Kidney (tissue), 14 donors: ENCODE results near the gene SMYD3. TPM values are rescaled to one million over a fixed set of nuclear protein-coding genes. Genes with fewer than 3 reads are reported as not detected.

Source experiments
- DNase-seq, 5 donors: peaks; one replicate each; pipeline ENCODE4 v3.0.0-alpha.2; 2013 to 2020
- FAIRE-seq: peaks from 2 replicates; lab custom pipeline; 2012; peaks lifted over from hg19 to GRCh38; lab: Jason Lieb, UNC
- H3K27ac ChIP-seq, 2 donors: one replicate each; pipeline ENCODE4 v1.7.0; 2013; ENCODE audit warnings: low read depth in 2 of 2, low read length in 2 of 2, inconsistent platforms in 1 of 2
- H3K27me3 ChIP-seq: one replicate; pipeline ENCODE4 v1.7.1; 2013; ENCODE audit warnings: low read length, inconsistent platforms; ENCODE audit not compliant: control insufficient read depth, insufficient read depth
- H3K36me3 ChIP-seq, 3 donors: one replicate each; pipeline versions ENCODE4 v1.7.0 to v1.7.1; 2013; ENCODE audit warnings: low read length in 3 of 3, control low read depth in 1 of 3, inconsistent platforms in 1 of 3; ENCODE audit not compliant: insufficient read depth in 3 of 3, control insufficient read depth in 2 of 3
- H3K4me1 ChIP-seq, 3 donors: one replicate each; pipeline versions ENCODE4 v1.7.0 to v1.7.1; 2013; ENCODE audit warnings: low read length in 3 of 3, inconsistent platforms in 1 of 3, low read depth in 1 of 3; ENCODE audit not compliant: control insufficient read depth in 2 of 3, insufficient read depth in 2 of 3
- H3K4me3 ChIP-seq, 3 donors: one replicate each; pipeline versions ENCODE4 v1.7.0 to v1.8.1; 2013; ENCODE audit warnings: low read length in 3 of 3, control low read depth in 1 of 3, inconsistent platforms in 1 of 3
- H3K9ac ChIP-seq, 3 donors: one replicate each; pipeline versions ENCODE4 v1.7.0 to v1.7.1; 2013; ENCODE audit warnings: low read length in 3 of 3, control low read depth in 1 of 3, inconsistent platforms in 1 of 3
- H3K9me3 ChIP-seq, 3 donors: one replicate each; pipeline versions ENCODE4 v1.7.0 to v1.7.1; 2013; ENCODE audit warnings: low read length in 3 of 3, control low read depth in 1 of 3, inconsistent platforms in 1 of 3; ENCODE audit not compliant: control insufficient read depth in 2 of 3, insufficient read depth in 1 of 3
- CTCF ChIP-seq: IDR thresholded peaks from 3 replicates; pipeline ENCODE4 v1.5.1; 2012; ENCODE audit warnings: mild to moderate bottlenecking, moderate library complexity, borderline replicate concordance; ENCODE audit not compliant: insufficient read depth; ENCODE audit errors: extremely low read depth
- intact Hi-C: fragments of 100-400 bp; cut with DNase I; formaldehyde crosslinking; loops from one replicate; pipeline ENCODE4 v1.11.1; 2022
- polyA plus RNA-seq: library from polyadenylated mRNA; stranded (reverse); fragments of 350-450 nt; fragmentation: Illumina TruSeq; extraction: RNeasy Lipid Tissue Mini Kit (QIAGEN cat#74804); gene quantifications from one replicate; pipeline ENCODE4 v1.2.3, GENCODE V29; 2014; ENCODE audit warnings: low read depth, low replicate concordance; ENCODE audit not compliant: insufficient read depth
- total RNA-seq: library from RNA; stranded (reverse); fragmentation: NEBNext Ultra II Directional; extraction: Animal tissue kit (Norgen Biotek cat#: 25700); gene quantifications from one replicate; pipeline ENCODE4 v1.2.1, GENCODE V29; 2021
- donor health status: control.
- donor health status: control.
- donor health status: control.
- donor health status: control.
- donor health status: control.
- donor health status: DM: yes; HTN: yes; CAD: no.
- donor health status: Normal renal cell carcinoma (clear cell type).

The SMYD3 gene
- total and polyA plus RNA-seq, 2 donors from 2014 or later: 23.3 to 23.9 TPM

GRCh38 chr1:245858722-245859492 lies 648.2 kb downstream of the SMYD3 start:
- H3K36me3 ChIP-seq: no peaks in the 10 kb centered on the region
- H3K27ac ChIP-seq: no peak overlapping the region
- H3K27me3 ChIP-seq: no peaks in the 10 kb centered on the region
- no peak for FAIRE-seq
- H3K9ac ChIP-seq: no peak overlapping the region
- H3K4me3 ChIP-seq: no peak overlapping the region
- H3K4me1 ChIP-seq: peaks cover 0 to 3% (median 0%) of the 10 kb centered on the region in 3 donors
- no peaks in the 10 kb centered on the region for H3K9me3 ChIP-seq
- peak in 1 of 5 donors; percentile 38 for DNase-seq
- no peak for TF ChIP-seq CTCF
- intact Hi-C loops: no loop called here

DNA sequence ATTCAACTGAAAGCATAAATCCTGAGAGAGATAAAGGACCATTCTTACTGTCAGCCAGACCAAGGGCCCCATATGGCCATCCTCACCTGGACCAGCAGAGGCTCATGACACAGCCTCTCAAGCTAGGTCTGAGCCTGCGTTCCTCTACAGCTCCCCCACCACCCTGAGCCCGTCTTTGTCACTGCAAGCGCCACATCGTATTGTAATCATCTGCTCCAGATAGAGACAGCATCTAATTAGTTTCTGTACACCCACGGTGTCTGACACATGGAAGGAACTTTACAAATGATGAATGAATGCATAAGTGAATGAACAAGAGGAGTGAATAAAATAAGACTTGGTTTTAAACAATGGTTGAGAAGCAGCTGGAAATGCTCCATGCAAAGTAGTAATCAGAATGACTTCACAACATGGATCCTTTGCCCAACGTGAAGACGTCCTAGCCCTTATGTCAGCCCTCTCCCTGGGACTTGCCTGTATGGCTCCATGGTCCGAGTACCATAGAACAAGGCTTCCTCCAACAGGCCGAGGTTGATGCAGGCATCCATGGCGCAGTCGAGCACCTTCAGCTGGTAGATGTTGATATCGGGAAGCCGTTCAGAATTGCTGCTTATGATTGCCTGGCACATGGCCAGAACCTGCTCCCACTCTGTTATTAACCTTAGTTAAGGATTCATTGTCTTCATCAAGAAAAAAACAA lies 648.9 kb downstream of the SMYD3 start:
- TF ChIP-seq CTCF: no peak
- Histone ChIP-seq H3K27me3 (no peaks in the 10 kb centered on the region), H3K4me3 (no peak overlapping the region), H3K4me1 (peaks cover 0 to 3% (median 0%) of the 10 kb centered on the region in 3 donors), H3K36me3 (no peaks in the 10 kb centered on the region), H3K9me3 (no peaks in the 10 kb centered on the region), H3K9ac (no peak overlapping the region), H3K27ac (no peak overlapping the region)
- DNase-seq: no peak
- intact Hi-C loops: no loop called here
- no peak for FAIRE-seq

DNA sequence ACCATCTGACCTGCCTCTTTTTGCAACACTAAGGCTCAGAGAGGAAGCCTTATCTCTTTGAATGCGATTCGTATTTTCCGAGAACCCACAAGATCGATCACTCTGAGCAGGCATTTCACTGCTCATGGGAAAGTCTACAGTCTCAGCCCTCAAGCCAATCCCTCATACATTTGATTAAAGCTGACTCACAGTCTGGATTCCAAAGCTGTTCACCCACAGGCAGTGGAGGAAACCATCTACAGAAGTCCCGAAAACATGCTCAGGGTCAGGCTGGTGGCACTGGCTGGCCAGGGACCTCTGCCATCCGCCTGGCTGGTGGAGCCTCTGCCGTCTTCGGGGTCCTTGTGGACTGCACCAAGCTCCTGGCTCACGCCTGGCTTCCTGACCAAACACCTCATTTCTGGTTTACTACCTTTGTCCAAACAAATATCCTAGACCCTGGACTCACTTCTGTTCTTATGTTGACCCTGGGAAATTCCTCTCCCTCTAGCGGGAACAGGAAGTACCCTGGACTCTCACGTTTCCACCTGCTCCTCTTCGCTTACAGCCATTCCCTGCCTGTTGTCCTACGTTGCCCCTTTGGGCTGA lies 650.0 kb downstream of the SMYD3 start:
- H3K9ac ChIP-seq: no peak overlapping the region

More for the DNA sequence above, 650.0 kb downstream of the SMYD3 start:
- H3K4me3 ChIP-seq: no peak overlapping the region
- no peaks in the 10 kb centered on the region for H3K36me3 ChIP-seq
- intact Hi-C loops: no loop called here
- H3K9me3 ChIP-seq: no peaks in the 10 kb centered on the region
- no peak for TF ChIP-seq CTCF
- H3K27me3 ChIP-seq: no peaks in the 10 kb centered on the region
- no peak for DNase-seq
- FAIRE-seq: no peak
- peaks cover 0 to 3% (median 0%) of the 10 kb centered on the region in 3 donors for H3K4me1 ChIP-seq
- no peak overlapping the region for H3K27ac ChIP-seq
